Panc1 (cell line): ENCODE data around the gene IPP. TPM values are rescaled to one million over a fixed set of nuclear protein-coding genes. Genes with fewer than 3 reads are reported as not detected.

Source experiments
- ATAC-seq: fragments of 200-7000 bp; cut with Tn5 transposase; 2 replicates; pipeline ENCODE4 v1.9.1; 2020; ENCODE audit warnings: mild to moderate bottlenecking, moderate library complexity
- BruUV-seq: library from RNA; stranded (reverse); fragments of 400-500 nt; replicated peaks from 2 replicates; lab custom pipeline; 2021; lab: Mats Ljungman, UMichigan
- CTCF ChIA-PET: fragments of 300-600 bp; sonication (Branson Sonifier 250); formaldehyde crosslinking; loops from one replicate; lab custom pipeline; 2022; ENCODE audit warnings: antibody characterized with exemption; lab: Charles Lee
- POLR2A ChIA-PET: fragments of 300-600 bp; sonication (Branson Sonifier 250); formaldehyde crosslinking; loops from one replicate; lab custom pipeline; 2022; ENCODE audit warnings: antibody characterized with exemption; lab: Charles Lee
- DNase-seq: peaks from one replicate; pipeline ENCODE4 v3.0.0-alpha.2; 2010; ENCODE audit warnings: low read depth, low spot score
- H3K27ac ChIP-seq: 2 replicates; pipeline ENCODE4 v1.5.1; 2011; ENCODE audit warnings: mild to moderate bottlenecking, low read length, inconsistent platforms
- H3K27me3 ChIP-seq: fragments of 200-500 bp; sonication (Bioruptor generic); 2 replicates; pipeline ENCODE4 v1.6.0; 2014; ENCODE audit warnings: low read length, inconsistent platforms; ENCODE audit not compliant: control insufficient read depth, insufficient read depth
- H3K36me3 ChIP-seq: fragments of 200-500 bp; sonication (Bioruptor generic); 2 replicates; pipeline ENCODE4 v1.5.1; 2014; ENCODE audit warnings: inconsistent platforms, mild to moderate bottlenecking, low read length, moderate library complexity; ENCODE audit not compliant: control insufficient read depth, insufficient read depth
- H3K4me1 ChIP-seq: 2 replicates; pipeline ENCODE4 v1.5.1; 2011; ENCODE audit warnings: inconsistent platforms, mild to moderate bottlenecking, low read length, moderate library complexity; ENCODE audit not compliant: control insufficient read depth, insufficient read depth
- H3K4me3 ChIP-seq, 2 experiments: 2 replicates each; pipeline ENCODE4 v1.5.1; 2011 to 2012; ENCODE audit warnings: low read depth in 2 of 2, low read length in 2 of 2, mild to moderate bottlenecking in 2 of 2, inconsistent platforms in 1 of 2, moderate library complexity in 1 of 2
- H3K9me3 ChIP-seq: fragments of 200-500 bp; sonication (Bioruptor generic); 2 replicates; pipeline ENCODE4 v1.5.1; 2014; ENCODE audit warnings: low read depth, mild to moderate bottlenecking, inconsistent platforms, low read length, moderate library complexity; ENCODE audit not compliant: control insufficient read depth, insufficient read depth
- CTCF ChIP-seq: fragments of 450-650 bp; IDR thresholded peaks from 2 replicates; pipeline ENCODE4 v1.5.1; 2017; ENCODE audit warnings: mild to moderate bottlenecking
- POLR2AphosphoS5 ChIP-seq: IDR thresholded peaks from 2 replicates; pipeline ENCODE4 v1.6.1; 2012; ENCODE audit warnings: mild to moderate bottlenecking, low read depth, low read length, moderate library complexity
- REST ChIP-seq, 2 experiments: IDR thresholded peaks; 2 replicates each; pipeline ENCODE4 v1.6.1; 2011 to 2012; ENCODE audit warnings: low read depth in 2 of 2, control low read depth in 1 of 2, low read length in 1 of 2, mild to moderate bottlenecking in 1 of 2, moderate library complexity in 1 of 2; ENCODE audit not compliant: insufficient read depth in 1 of 2
- SIN3A ChIP-seq: IDR thresholded peaks from 2 replicates; pipeline ENCODE4 v1.6.1; 2012; ENCODE audit warnings: low read depth, mild to moderate bottlenecking, low read length, moderate library complexity, borderline replicate concordance; ENCODE audit not compliant: insufficient read depth
- TCF7L2 ChIP-seq: IDR thresholded peaks from 2 replicates; pipeline ENCODE4 v1.6.1; 2011; ENCODE audit warnings: mild to moderate bottlenecking, low read depth, low read length, inconsistent platforms
- in situ Hi-C: cut with HindIII; loops from 2 replicates; pipeline ENCODE4 v1.10.0; 2016; ENCODE audit warnings: low sequenced_read_pairs, low pct_unique_long_range_greater_than_20kb
- intact Hi-C: fragments of 100-400 bp; cut with micrococcal nuclease; formaldehyde crosslinking; loops from one replicate; pipeline ENCODE4 v1.10.0; 2022; ENCODE audit not compliant: unreplicated experiment
- total RNA-seq: library from RNA; stranded (reverse); gene quantifications from one replicate; pipeline ENCODE4 v1.2.1, GENCODE V29; 2021; ENCODE audit not compliant: unreplicated experiment

Gene IPP
- total RNA-seq, 1 experiment from 2014 or later, result 28.8 TPM

- TF ChIP-seq SIN3A (no peak), CTCF (no peak), TCF7L2 (no peak), POLR2AphosphoS5 (no peak), REST (IDR thresholded peaks at IDR 0.05; ENCODE audit: insufficient read depth in 1 of 2, low read depth in 2 of 2, low read length in 1 of 2) (no peak)
- no peak for DNase-seq
- no peaks in the 10 kb centered on the region for H3K4me1 ChIP-seq
- no TSS peak for BruUV-seq
- no peak overlapping the region for H3K4me3 ChIP-seq
- H3K27me3 ChIP-seq, result no peaks in the 10 kb centered on the region
- no peaks in the 10 kb centered on the region for H3K36me3 ChIP-seq
- no peak overlapping the region for H3K27ac ChIP-seq
- POLR2A ChIA-PET, result no interaction called here
- H3K9me3 ChIP-seq, result no peaks in the 10 kb centered on the region
- ATAC-seq, result no peak
- CTCF ChIA-PET, result no interaction called here
- intact Hi-C loops (no loop called here), in situ Hi-C loops (no loop called here)
Observed at GRCh38 chr1:45775794-45776193, 25.3 kb upstream of the IPP start.

GRCh38 chr1:45772971-45773370, 22.5 kb upstream of the IPP start:
- DNase-seq, result no peak
- no peak for ATAC-seq
- BruUV-seq, result no TSS peak
- no peaks in the 10 kb centered on the region for H3K36me3 ChIP-seq
- H3K9me3 ChIP-seq, result no peaks in the 10 kb centered on the region
- intact Hi-C loops, result no loop called here
- no peaks in the 10 kb centered on the region for H3K4me1 ChIP-seq
- H3K27me3 ChIP-seq, result no peaks in the 10 kb centered on the region
- H3K27ac ChIP-seq, result no peak overlapping the region
- CTCF ChIA-PET, result no interaction called here
- in situ Hi-C loops, result no loop called here
- H3K4me3 ChIP-seq, result no peak overlapping the region
- TF ChIP-seq SIN3A (no peak), TCF7L2 (no peak), POLR2AphosphoS5 (no peak), REST (IDR thresholded peaks at IDR 0.05; ENCODE audit: insufficient read depth in 1 of 2, low read depth in 2 of 2, low read length in 1 of 2) (no peak), CTCF (no peak)
- POLR2A ChIA-PET, result no interaction called here
